ENCODE measurements around the gene LPO. TPM values are rescaled to one million over a fixed set of nuclear protein-coding genes. Genes with fewer than 3 reads are reported as not detected.

Gene LPO
- total RNA-seq, 2 experiments from 2014 or later = not detected

DNA sequence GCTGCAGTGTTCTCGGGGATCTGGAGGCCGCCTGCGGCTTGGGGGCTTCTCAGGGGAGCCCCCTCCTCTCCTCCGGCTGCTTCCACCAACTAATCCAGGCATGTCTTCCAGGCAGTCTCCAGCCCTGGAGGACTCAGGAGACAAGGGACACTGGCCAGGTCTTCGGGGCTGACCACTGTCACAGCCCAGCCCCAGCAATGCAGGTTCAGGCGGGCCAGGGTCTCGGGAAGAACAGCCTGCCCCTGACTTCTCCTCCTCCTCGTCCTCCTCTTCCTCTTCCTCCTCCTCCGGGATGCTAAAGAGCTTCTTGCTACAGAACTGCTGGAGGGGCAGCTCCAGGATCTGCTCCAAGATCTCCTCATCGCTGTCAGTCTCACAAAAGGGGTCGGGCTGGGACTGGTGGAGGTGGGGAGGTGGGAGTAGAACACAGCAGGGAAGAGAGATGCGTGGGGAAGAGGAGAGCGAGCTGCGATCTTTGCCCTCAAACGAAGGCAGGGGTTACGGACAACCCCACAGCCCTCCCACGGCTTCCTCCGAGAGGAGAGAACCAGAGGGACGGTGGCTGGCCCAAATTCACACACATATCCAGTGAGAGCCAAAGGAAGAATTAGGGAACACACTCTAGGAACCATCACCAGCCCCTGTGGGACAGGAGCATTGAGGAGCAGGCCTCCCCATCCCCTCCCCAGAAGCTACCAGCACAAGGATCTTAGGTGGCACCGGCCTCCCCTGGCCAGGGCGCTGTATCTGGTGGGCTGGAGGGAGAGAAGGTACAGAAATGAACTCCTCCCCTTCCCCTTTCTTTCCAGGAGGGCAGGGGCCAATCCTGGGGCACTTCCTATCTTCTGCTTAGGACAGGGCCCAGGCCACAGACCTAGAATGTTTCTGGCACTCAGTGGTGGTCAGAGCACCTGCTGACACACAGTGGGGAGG, 70.9 kb downstream of the LPO start:
- H3K36me3 Mint-ChIP-seq (ENCODE audit: low read depth) = peaks cover 1% of the 10 kb centered on the region

DNA sequence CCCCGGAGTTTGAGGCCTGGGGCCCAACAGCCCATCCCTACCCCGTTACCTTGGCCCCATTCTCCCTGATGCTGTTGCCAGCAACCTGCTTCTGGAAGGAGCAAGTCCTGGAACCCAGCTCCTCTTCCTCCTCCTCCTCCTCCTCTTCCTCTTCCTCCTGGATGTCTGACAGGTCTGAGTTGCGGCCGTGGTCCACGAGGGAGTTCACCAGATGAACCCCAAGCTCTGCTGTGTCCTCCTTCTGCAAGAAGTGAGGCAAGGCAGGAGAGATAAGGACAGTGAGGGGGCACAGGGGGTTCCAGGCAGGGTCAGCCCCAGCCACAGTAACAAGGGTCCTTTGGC, 71.5 kb downstream of the LPO start:
- no peaks in the 10 kb centered on the region for H3K9me3 Mint-ChIP-seq
- no peaks in the 10 kb centered on the region for H3K4me1 Mint-ChIP-seq (ENCODE audit: low read depth)
- TF ChIP-seq, protein P1, sequence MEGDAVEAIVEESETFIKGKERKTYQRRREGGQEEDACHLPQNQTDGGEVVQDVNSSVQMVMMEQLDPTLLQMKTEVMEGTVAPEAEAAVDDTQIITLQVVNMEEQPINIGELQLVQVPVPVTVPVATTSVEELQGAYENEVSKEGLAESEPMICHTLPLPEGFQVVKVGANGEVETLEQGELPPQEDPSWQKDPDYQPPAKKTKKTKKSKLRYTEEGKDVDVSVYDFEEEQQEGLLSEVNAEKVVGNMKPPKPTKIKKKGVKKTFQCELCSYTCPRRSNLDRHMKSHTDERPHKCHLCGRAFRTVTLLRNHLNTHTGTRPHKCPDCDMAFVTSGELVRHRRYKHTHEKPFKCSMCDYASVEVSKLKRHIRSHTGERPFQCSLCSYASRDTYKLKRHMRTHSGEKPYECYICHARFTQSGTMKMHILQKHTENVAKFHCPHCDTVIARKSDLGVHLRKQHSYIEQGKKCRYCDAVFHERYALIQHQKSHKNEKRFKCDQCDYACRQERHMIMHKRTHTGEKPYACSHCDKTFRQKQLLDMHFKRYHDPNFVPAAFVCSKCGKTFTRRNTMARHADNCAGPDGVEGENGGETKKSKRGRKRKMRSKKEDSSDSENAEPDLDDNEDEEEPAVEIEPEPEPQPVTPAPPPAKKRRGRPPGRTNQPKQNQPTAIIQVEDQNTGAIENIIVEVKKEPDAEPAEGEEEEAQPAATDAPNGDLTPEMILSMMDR (IDR thresholded peaks at IDR 0.05) = no peak
- ATAC-seq = no peak
- intact Hi-C loops (cut with micrococcal nuclease) = no loop called here
- no peak overlapping the region for H3K27ac Mint-ChIP-seq
- no peak overlapping the region for H3K4me3 Mint-ChIP-seq
- H3K27me3 Mint-ChIP-seq = no peaks in the 10 kb centered on the region
- CTCF ChIA-PET = no interaction called here
- peaks cover 1% of the 10 kb centered on the region for H3K36me3 Mint-ChIP-seq (ENCODE audit: low read depth)
- POLR2A ChIA-PET = interaction anchor here (1.0 to 1.7 kb wide), 3 partner anchors 10 to 42 kb away, joined by 3 to 7 read pairs (median 3); no protein-coding TSS in a partner anchor
- no peak for DNase-seq

More for the DNA sequence above, 70.9 kb downstream of the LPO start:
- CTCF ChIA-PET = interaction anchor here (3.8 kb wide), 1 partner anchor 8 kb away, joined by 20 read pairs; no protein-coding TSS in a partner anchor
- no peaks in the 10 kb centered on the region for H3K4me1 Mint-ChIP-seq (ENCODE audit: low read depth)
- TF ChIP-seq, protein P1 (IDR thresholded peaks at IDR 0.05) = no peak
- H3K9me3 Mint-ChIP-seq = no peaks in the 10 kb centered on the region
- H3K27ac Mint-ChIP-seq = no peak overlapping the region
- H3K27me3 Mint-ChIP-seq = no peaks in the 10 kb centered on the region
- intact Hi-C loops (cut with micrococcal nuclease) = no loop called here
- ATAC-seq (no peak), DNase-seq (no peak)
- POLR2A ChIA-PET = interaction anchor here (0.6 to 1.7 kb wide), 4 partner anchors 8 to 42 kb away, joined by 3 to 7 read pairs (median 3); partner anchors contain the start of gene TSPOAP1
- H3K4me3 Mint-ChIP-seq = no peak overlapping the region

DNA sequence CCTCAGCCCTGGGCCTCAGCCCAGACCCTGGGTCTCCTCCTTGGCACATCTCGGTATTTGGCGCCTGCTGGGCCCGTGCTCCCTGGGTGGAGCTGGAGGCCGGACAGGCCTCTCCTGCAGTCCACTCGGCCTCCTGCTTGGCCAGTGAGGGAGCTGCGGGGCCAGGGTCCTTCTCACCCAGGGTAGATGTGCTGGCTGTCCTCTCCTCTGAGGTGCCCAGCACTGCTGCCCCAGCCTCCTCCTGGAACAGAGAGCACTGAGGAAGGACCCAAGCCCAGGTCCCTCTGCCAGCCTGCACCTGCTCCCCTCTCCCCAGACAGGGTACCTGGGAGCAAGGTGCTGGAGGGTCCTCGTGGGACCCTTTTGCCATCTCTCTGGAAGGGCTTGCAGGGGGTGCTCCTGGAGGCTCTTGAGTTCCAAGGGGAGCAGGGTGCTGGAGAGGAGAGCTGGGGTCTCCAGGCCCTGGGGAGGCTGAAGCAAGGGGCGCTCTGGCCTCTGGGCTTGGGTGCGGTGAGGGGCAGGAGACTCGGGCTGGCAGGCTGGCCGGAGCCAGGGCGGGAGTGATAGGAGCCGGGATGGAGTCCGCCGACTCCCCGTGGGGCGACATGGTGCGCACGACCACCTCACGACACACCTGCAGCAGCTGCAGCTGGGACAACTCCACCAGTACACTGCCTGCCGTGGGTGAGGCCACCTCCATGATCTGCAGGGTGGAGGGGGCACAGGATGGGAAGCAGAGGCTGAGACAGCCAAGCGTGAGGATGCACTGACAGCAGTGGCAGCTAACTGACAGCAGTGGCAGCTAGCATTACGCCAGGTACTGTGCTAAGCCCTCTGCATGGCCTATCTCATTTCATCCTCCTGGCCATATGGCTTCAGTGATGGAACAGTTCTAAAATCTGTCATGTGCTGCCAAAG, 72.4 kb downstream of the LPO start:
- CTCF ChIA-PET = no interaction called here
- Mint-ChIP-seq H3K9me3 (no peaks in the 10 kb centered on the region), H3K36me3 (ENCODE audit: low read depth) (peaks cover 1% of the 10 kb centered on the region), H3K27ac (no peak overlapping the region), H3K4me1 (ENCODE audit: low read depth) (no peaks in the 10 kb centered on the region), H3K27me3 (no peaks in the 10 kb centered on the region), H3K4me3 (no peak overlapping the region)
- TF ChIP-seq, protein P1 (IDR thresholded peaks at IDR 0.05) = no peak
- intact Hi-C loops (cut with micrococcal nuclease) = no loop called here
- no peak for DNase-seq
- POLR2A ChIA-PET = interaction anchor here (0.7 to 1.9 kb wide), 3 partner anchors 9 to 21 kb away, joined by 3 to 7 read pairs (median 3); partner anchors contain the start of gene TSPOAP1
- ATAC-seq = no peak

DNA sequence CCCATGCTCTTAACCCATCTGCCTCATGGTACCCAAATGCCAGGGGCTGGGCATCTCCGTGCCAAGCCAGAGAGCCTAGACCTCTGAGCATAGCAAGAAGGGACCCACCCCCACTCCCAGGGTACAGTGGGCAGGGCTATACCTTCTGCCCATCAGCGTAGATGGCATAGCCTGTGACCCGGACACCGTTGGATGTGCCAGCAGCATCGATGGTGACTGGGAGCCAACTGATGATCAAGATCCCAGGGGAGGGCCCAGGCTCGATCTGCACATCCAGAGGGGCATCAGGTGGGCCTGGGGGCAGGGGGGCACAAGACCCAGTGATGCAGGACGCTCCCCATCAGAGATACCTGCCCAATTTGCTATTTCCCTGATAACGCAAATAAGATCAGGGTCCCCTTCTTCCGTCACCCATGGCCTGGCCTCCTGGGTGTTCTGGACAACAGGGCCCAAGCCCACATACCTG, 73.1 kb downstream of the LPO start:
- intact Hi-C loops (cut with micrococcal nuclease) = no loop called here
- ChIA-PET POLR2A (interaction anchor here (0.7 to 1.9 kb wide), 3 partner anchors 17 to 44 kb away, joined by 3 to 7 read pairs (median 4); partner anchors contain the start of gene TSPOAP1), CTCF (interaction anchor here (1.4 to 6.7 kb wide), 2 partner anchors 15 to 41 kb away, joined by 3 to 94 read pairs; partner anchors contain the start of gene SUPT4H1)
- Mint-ChIP-seq H3K9me3 (no peaks in the 10 kb centered on the region), H3K27me3 (no peaks in the 10 kb centered on the region), H3K36me3 (ENCODE audit: low read depth) (peaks cover 1% of the 10 kb centered on the region), H3K4me3 (no peak overlapping the region), H3K4me1 (ENCODE audit: low read depth) (no peaks in the 10 kb centered on the region), H3K27ac (no peak overlapping the region)
- no peak for DNase-seq
- TF ChIP-seq, protein P1 (IDR thresholded peaks at IDR 0.05) = no peak
- no peak for ATAC-seq
